Activated T-cell treated with anti-CD3 and anti-CD28 coated beads, Interleukin-2, amount 50 U/mL, for 4 hours (primary cell): ENCODE results near the gene CDK11A. TPM values are rescaled to one million over a fixed set of nuclear protein-coding genes. Genes with fewer than 3 reads are reported as not detected.
"Not testable (repeated sequence)": the region's sequence is repeated elsewhere in the genome, so short reads cannot be mapped to it uniquely, and the experiment has no call there.

ENCODE experiments used
- ATAC-seq, 2 donors: fragments of 200-7000 bp; cut with Tn5 transposase; one replicate each; pipeline ENCODE4 v1.10.0; 2021
- DNase-seq: peaks from one replicate; pipeline ENCODE4 v3.0.0-alpha.2; 2020
- H3K27me3 Mint-ChIP-seq: one replicate; pipeline ENCODE4 v1.8.0; 2021; ENCODE audit warnings: low read depth, mixed read lengths
- H3K36me3 Mint-ChIP-seq: one replicate; pipeline ENCODE4 v1.8.0; 2022; ENCODE audit warnings: mixed read lengths; ENCODE audit not compliant: insufficient read depth
- H3K4me1 Mint-ChIP-seq: one replicate; pipeline ENCODE4 v1.8.0; 2021; ENCODE audit warnings: low read depth, mixed read lengths
- H3K4me3 Mint-ChIP-seq: one replicate; pipeline ENCODE4 v1.8.0; 2021; ENCODE audit warnings: mild to moderate bottlenecking, moderate library complexity, mixed read lengths
- H3K9me3 Mint-ChIP-seq: one replicate; pipeline ENCODE4 v1.8.0; 2021; ENCODE audit warnings: mixed read lengths
- total RNA-seq, 3 donors: library from RNA; stranded (reverse); gene quantifications; one replicate each; pipeline ENCODE4 v1.2.1, GENCODE V29; 2021

The CDK11A gene
- total RNA-seq, 3 donors from 2014 or later = 90.1 to 143 (median 126) TPM

DNA sequence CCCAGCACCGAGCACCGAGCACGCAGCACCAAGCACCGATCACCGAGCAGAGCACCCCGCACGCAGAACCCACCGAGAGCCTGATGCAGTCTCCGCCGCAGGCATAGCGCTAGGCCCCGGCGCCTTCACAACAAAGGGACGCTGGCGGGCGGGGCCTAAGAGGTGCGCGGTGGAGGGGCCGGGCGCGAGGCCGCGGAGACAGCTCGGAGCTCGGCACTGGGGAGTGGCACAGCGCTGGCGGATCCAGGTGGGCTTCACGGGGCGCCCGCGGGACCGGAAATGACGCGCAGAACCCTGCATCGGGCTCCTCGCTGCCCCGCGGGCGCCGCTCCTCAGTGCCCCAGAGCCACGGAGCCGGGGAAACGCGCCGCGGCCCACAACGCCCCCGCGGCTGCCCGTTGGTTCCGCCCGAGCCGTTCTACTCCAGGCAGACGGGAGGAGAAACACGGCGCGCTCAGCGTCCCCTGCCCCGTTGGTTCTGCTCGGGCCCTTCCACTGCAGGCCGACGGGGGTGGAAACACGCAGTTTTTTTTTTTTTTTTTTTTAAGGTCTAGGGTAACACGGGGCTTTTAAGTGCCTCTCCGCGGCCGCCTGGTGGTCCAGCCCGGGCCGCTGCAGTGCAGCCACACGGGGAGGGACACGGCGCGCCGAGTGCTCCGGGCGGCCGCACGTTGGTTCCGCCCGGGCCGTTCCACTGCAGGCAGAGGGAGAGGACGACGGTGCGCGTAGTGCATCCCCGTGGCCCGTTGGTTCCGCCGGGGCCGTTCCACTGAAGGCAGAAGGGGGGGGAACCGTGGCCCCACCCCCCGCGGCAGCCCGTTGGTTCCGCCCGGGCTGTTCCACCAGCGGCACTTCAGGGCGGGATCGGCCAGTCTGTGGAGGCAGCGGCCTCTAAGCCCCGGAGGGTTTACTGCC is 21.8 kb upstream of the CDK11A start:
- not testable (repeated sequence) for H3K9me3 Mint-ChIP-seq, H3K36me3 Mint-ChIP-seq, H3K27me3 Mint-ChIP-seq, H3K4me1 Mint-ChIP-seq
- DNase-seq (peak; percentile 71), ATAC-seq (peak; percentile 72 to 76)
- H3K4me3 Mint-ChIP-seq = peak overlapping the region; percentile 84

- not testable (repeated sequence) for H3K36me3 Mint-ChIP-seq, H3K27me3 Mint-ChIP-seq, H3K4me3 Mint-ChIP-seq
Measured at GRCh38 chr1:1742529-1742928, 18.4 kb upstream of the CDK11A start.

GRCh38 chr1:1741013-1741412 is 16.9 kb upstream of the CDK11A start:
- not testable (repeated sequence) for H3K36me3 Mint-ChIP-seq, ATAC-seq, H3K4me3 Mint-ChIP-seq, H3K27me3 Mint-ChIP-seq, DNase-seq, H3K9me3 Mint-ChIP-seq, H3K4me1 Mint-ChIP-seq

More at GRCh38 chr1:1742529-1742928, 18.4 kb upstream of the CDK11A start:
- not testable (repeated sequence) for ATAC-seq, DNase-seq, H3K9me3 Mint-ChIP-seq, H3K4me1 Mint-ChIP-seq

- H3K4me3 Mint-ChIP-seq, H3K9me3 Mint-ChIP-seq, H3K36me3 Mint-ChIP-seq, H3K4me1 Mint-ChIP-seq, H3K27me3 Mint-ChIP-seq, DNase-seq: not testable (repeated sequence)
- ATAC-seq = peak in 1 of 2 donors; percentile 39
Measured at GRCh38 chr1:1738799-1739337, 14.7 kb upstream of the CDK11A start.

- not testable (repeated sequence) for H3K4me1 Mint-ChIP-seq, H3K9me3 Mint-ChIP-seq
- peak in 1 of 2 donors; percentile 40 for ATAC-seq
Measured at GRCh38 chr1:1737675-1738590, 13.8 kb upstream of the CDK11A start.

GRCh38 chr1:1732381-1732780 is 8.2 kb upstream of the CDK11A start:
- Mint-ChIP-seq H3K36me3 (peaks cover 2% of the 10 kb centered on the region), H3K4me1 (peaks cover 12% of the 10 kb centered on the region), H3K9me3 (no peaks in the 10 kb centered on the region), H3K4me3 (no peak overlapping the region), H3K27me3 (no peaks in the 10 kb centered on the region)
- DNase-seq (no peak), ATAC-seq (no peak)

More at GRCh38 chr1:1737675-1738590, 13.8 kb upstream of the CDK11A start:
- not testable (repeated sequence) for DNase-seq, H3K36me3 Mint-ChIP-seq, H3K4me3 Mint-ChIP-seq, H3K27me3 Mint-ChIP-seq

DNA sequence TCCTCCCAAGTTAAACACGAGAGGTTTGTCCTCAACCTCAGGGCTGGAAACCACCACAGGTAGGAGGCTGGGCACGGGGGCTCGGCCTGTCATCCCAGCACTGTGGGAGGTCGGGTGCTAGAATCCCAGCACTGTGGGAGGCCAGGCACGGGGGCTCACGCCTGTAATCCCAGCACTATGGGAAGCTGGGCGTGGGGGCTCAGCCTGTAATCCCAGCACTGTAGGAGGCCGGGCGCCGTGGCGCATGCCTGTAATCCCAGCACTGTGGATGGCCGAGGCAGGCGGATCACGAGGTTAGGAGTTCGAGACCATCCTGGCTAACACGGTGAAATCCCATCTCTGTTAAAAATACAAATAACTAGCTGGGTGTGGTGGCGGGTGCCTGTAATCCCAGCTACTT is 6.7 kb upstream of the CDK11A start:
- Mint-ChIP-seq H3K9me3 (no peaks in the 10 kb centered on the region), H3K4me1 (peaks cover 12% of the 10 kb centered on the region), H3K36me3 (peaks cover 2% of the 10 kb centered on the region), H3K4me3 (no peak overlapping the region), H3K27me3 (no peaks in the 10 kb centered on the region)
- ATAC-seq (no peak), DNase-seq (no peak)

DNA sequence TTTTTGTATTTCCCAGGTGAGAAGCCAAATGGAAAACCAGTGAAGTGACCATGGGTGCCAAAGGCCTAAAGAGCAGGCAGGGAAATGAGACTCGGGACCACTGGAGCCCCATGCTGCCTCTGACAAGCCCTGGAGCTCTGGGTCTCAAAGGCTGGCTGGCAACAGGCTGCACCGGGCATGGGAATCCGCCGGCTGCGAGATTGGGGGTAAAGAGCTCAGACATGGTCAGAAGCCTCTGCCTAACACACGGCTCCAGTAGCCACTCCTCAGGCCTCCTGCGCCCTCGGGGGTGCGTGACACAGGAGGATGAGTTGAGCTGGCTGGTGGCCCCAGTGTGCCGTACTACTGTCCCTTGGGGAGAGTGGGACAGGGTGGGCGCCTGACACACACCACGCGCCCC is 6.1 kb upstream of the CDK11A start:
- H3K4me1 Mint-ChIP-seq = peaks cover 12% of the 10 kb centered on the region
- not testable (repeated sequence) for H3K27me3 Mint-ChIP-seq, DNase-seq, H3K9me3 Mint-ChIP-seq, H3K36me3 Mint-ChIP-seq, ATAC-seq, H3K4me3 Mint-ChIP-seq

DNA sequence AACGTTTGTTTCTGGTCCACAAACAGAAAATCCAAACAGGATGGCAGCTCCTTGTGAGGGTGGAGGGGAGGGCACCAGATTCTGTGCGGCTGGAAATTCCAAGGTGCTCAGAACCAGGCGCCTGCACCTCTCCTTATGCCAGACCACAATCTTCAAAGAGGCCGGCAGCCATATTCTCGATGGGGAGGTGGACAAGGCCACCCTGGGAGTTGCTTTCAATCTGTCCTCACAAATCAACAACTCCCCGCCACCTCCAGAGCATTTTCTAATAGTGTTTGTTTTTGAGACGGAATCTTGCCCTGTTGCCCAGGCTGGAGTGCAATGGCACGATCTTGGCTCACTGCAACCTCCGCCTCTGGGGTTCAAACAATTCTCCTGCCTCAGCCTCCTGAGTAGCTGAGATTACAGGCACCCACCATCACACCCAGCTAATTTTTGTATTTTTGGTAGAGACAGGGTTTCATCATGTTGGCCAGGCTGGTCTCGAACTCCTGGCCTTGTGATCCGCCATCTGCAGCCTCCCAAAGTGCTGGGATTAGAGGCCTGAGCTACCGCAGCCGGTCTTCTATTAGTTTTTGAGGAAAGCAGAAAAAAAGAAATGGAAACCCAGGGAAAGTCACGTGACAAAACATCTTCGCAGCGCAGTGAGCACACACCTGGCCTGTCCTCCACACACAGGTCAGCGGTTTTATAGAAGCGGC is 5.1 kb upstream of the CDK11A start:
- DNase-seq, H3K9me3 Mint-ChIP-seq, H3K4me3 Mint-ChIP-seq, H3K36me3 Mint-ChIP-seq, ATAC-seq, H3K27me3 Mint-ChIP-seq: not testable (repeated sequence)
- H3K4me1 Mint-ChIP-seq = peaks cover 12% of the 10 kb centered on the region

DNA sequence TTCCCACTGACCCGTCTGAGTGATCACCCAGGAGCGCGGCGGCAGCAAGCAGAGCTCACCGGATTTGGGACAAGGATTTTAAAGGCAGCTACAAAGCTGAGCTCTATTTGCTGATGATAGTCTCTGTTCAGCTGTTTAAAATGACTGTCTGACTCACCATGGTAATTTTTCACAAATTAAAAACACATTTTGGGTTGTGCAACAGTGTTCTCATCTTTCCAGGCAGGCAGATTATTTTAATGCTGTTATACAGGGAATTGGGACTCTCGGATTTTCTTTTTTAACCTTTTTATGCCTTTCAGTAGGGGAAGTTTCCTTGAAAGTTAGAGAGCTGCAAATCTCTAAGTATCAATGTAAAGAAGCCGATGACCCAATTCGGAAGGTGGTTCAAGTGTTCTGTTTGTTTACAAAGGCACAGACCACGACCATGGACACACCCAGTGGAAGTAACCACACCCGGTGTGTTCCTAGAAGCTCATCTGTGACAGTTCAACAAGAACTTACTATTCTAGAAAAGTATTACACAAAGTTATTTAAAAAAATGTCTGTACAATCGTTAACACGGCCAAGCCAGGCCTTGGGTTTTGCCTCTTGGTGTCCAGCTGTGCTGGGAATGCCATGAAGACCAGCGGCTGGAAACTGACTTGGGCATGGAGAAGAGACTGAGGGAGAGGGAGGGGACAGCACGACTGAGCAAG is 4.3 kb upstream of the CDK11A start:
- H3K9me3 Mint-ChIP-seq, ATAC-seq, DNase-seq, H3K27me3 Mint-ChIP-seq, H3K36me3 Mint-ChIP-seq, H3K4me3 Mint-ChIP-seq: not testable (repeated sequence)
- peaks cover 12% of the 10 kb centered on the region for H3K4me1 Mint-ChIP-seq

DNA sequence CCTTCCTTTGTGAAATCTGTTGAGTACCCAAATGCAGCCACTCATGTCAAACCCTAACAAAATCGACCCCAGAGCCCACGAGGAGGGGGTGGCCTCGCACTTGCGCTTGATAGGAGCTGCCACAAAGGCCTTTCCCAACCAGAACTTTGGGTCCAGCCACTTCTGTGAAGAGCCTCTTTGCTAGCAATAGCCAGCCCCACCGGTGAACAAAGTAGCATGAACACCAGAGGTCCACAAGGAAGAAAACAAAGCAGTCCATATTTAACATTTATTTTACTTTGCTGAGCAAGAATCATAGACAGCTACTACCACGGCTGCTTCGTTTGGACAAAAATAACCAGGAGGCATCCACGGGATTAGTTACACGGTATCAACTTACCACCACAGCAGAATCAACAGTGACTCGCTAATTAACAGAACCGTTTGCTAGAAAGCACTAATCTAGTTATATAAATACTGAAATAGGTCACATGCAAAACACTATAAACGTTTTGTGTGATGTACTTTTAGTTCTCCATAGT is 3.0 kb upstream of the CDK11A start:
- H3K36me3 Mint-ChIP-seq, H3K9me3 Mint-ChIP-seq, H3K4me3 Mint-ChIP-seq, ATAC-seq, H3K27me3 Mint-ChIP-seq, DNase-seq: not testable (repeated sequence)
- peaks cover 12% of the 10 kb centered on the region for H3K4me1 Mint-ChIP-seq

DNA sequence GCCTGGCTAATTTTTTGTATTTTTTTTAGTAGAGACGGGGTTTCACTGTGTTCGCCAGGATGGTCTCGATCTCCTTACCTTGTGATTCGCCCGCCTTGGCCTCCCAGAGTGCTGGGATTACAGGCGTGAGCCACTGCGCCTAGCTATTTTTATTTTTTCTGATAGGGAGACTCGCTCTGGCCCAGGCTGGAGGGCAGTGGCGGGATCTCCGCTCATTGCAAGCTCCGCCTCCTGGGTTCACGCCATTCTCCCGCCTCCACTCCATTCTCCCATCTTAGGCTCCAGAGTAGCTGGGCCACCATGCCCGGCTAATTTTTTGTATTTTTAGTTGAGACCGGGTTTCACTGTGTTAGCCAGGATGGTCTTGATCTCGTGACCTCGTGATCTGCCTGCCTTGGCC is 1.9 kb upstream of the CDK11A start:
- Mint-ChIP-seq H3K4me3 (peak overlapping the region; percentile 37), H3K4me1 (peaks cover 19% of the 10 kb centered on the region)
- ATAC-seq, H3K36me3 Mint-ChIP-seq, H3K27me3 Mint-ChIP-seq, H3K9me3 Mint-ChIP-seq, DNase-seq: not testable (repeated sequence)

GRCh38 chr1:1721201-1721600 is 3.0 kb downstream of the CDK11A start:
- peaks cover 8% of the 10 kb centered on the region for H3K4me1 Mint-ChIP-seq
- no peaks in the 10 kb centered on the region for H3K9me3 Mint-ChIP-seq
- peak overlapping the region; percentile 2 for H3K4me3 Mint-ChIP-seq
- ATAC-seq (no peak), DNase-seq (no peak)
- no peaks in the 10 kb centered on the region for H3K27me3 Mint-ChIP-seq
- peaks cover 20% of the 10 kb centered on the region for H3K36me3 Mint-ChIP-seq
